Astrocyte (in vitro differentiated cells and primary cell): ENCODE measurements around the gene GINS2. TPM values are rescaled to one million over a fixed set of nuclear protein-coding genes. Genes with fewer than 3 reads are reported as not detected.

Source experiments
- DNase-seq: peaks from one replicate; pipeline ENCODE4 v3.0.0-alpha.2; 2010; ENCODE audit warnings: low read depth
- FAIRE-seq: peaks from 2 replicates; lab custom pipeline; 2011; peaks lifted over from hg19 to GRCh38; lab: Jason Lieb, UNC
- H2AFZ ChIP-seq: 2 replicates; pipeline ENCODE4 v1.6.0; 2012; ENCODE audit warnings: low read depth, low read length, inconsistent platforms
- H3K27ac ChIP-seq: 2 replicates; pipeline ENCODE4 v1.5.1; 2011; ENCODE audit warnings: low read depth, low read length, inconsistent platforms
- H3K27me3 ChIP-seq: 2 replicates; pipeline ENCODE4 v1.6.0; 2011; ENCODE audit warnings: low read length, inconsistent platforms; ENCODE audit not compliant: insufficient read depth
- H3K36me3 ChIP-seq: 2 replicates; pipeline ENCODE4 v1.5.1; 2011; ENCODE audit warnings: low read length, inconsistent platforms; ENCODE audit not compliant: insufficient read depth
- H3K4me1 ChIP-seq: 2 replicates; pipeline ENCODE4 v1.5.1; 2011; ENCODE audit warnings: low read length, inconsistent platforms; ENCODE audit not compliant: insufficient read depth
- H3K4me2 ChIP-seq: 2 replicates; pipeline ENCODE4 v1.6.0; 2012; ENCODE audit warnings: low read length, inconsistent platforms
- H3K4me3 ChIP-seq: 2 replicates; pipeline ENCODE4 v1.5.1; 2011; ENCODE audit warnings: low read depth, mild to moderate bottlenecking, low read length, inconsistent platforms; ENCODE audit not compliant: insufficient read depth
- H3K79me2 ChIP-seq: 2 replicates; pipeline ENCODE4 v1.6.0; 2012; ENCODE audit warnings: mild to moderate bottlenecking, low read length, inconsistent platforms; ENCODE audit not compliant: insufficient read depth
- H3K9ac ChIP-seq: 2 replicates; pipeline ENCODE4 v1.6.0; 2012; ENCODE audit warnings: mild to moderate bottlenecking, low read length, inconsistent platforms
- H3K9me3 ChIP-seq: 2 replicates; pipeline ENCODE4 v1.5.1; 2012; ENCODE audit warnings: low read depth, mild to moderate bottlenecking, low read length, inconsistent platforms; ENCODE audit not compliant: insufficient read depth
- H4K20me1 ChIP-seq: 2 replicates; pipeline ENCODE4 v1.6.0; 2012; ENCODE audit warnings: low read length, inconsistent platforms; ENCODE audit not compliant: insufficient read depth
- H3K27ac Mint-ChIP-seq: one replicate; pipeline ENCODE4 v1.8.0; 2021; ENCODE audit warnings: mild to moderate bottlenecking, mixed read lengths; ENCODE audit not compliant: unreplicated experiment
- H3K27me3 Mint-ChIP-seq: one replicate; pipeline ENCODE4 v1.8.0; 2021; ENCODE audit warnings: low read depth, mixed read lengths; ENCODE audit not compliant: unreplicated experiment
- H3K36me3 Mint-ChIP-seq: one replicate; pipeline ENCODE4 v1.8.0; 2021; ENCODE audit warnings: low read depth, mixed read lengths; ENCODE audit not compliant: unreplicated experiment
- H3K4me1 Mint-ChIP-seq: one replicate; pipeline ENCODE4 v1.8.0; 2021; ENCODE audit warnings: low read depth, mixed read lengths; ENCODE audit not compliant: unreplicated experiment
- H3K4me3 Mint-ChIP-seq: one replicate; pipeline ENCODE4 v1.8.0; 2021; ENCODE audit warnings: mild to moderate bottlenecking, moderate library complexity, mixed read lengths; ENCODE audit not compliant: unreplicated experiment
- H3K9me3 Mint-ChIP-seq: one replicate; pipeline ENCODE4 v1.8.0; 2021; ENCODE audit warnings: mild to moderate bottlenecking, mixed read lengths; ENCODE audit not compliant: unreplicated experiment
- CTCF ChIP-seq: IDR thresholded peaks from 2 replicates; pipeline ENCODE4 v1.5.1; 2011; ENCODE audit warnings: low read depth, mild to moderate bottlenecking, inconsistent platforms, low read length, moderate library complexity; ENCODE audit not compliant: insufficient read depth
- EZH2 ChIP-seq: IDR thresholded peaks from 2 replicates; pipeline ENCODE4 v1.6.1; 2012; ENCODE audit warnings: mild to moderate bottlenecking, low read length, inconsistent platforms; ENCODE audit not compliant: insufficient read depth
- total RNA-seq: library from RNA; stranded (reverse); gene quantifications from 2 replicates; pipeline ENCODE4 v1.2.1, GENCODE V29; 2021

Gene GINS2
- total RNA-seq, 1 donor from 2014 or later, result 3.4 TPM

GRCh38 chr16:85629853-85630252, 58.9 kb downstream of the GINS2 start:
- Histone ChIP-seq H3K36me3 (no peaks in the 10 kb centered on the region), H3K27ac (no peak overlapping the region), H3K4me3 (no peak overlapping the region), H3K79me2 (peaks cover 33% of the 10 kb centered on the region), H3K9ac (no peak overlapping the region), H3K9me3 (peaks cover 8% of the 10 kb centered on the region), H3K4me2 (no peak overlapping the region), H3K4me1 (peaks cover 7% of the 10 kb centered on the region), H3K27me3 (no peaks in the 10 kb centered on the region), H2AFZ (no peak overlapping the region), H4K20me1 (peaks cover 98% of the 10 kb centered on the region)
- H3K9me3 Mint-ChIP-seq, result peaks cover 3% of the 10 kb centered on the region
- peaks cover 17% of the 10 kb centered on the region for H3K4me1 Mint-ChIP-seq
- DNase-seq (no peak), FAIRE-seq (no peak)
- no peak overlapping the region for H3K27ac Mint-ChIP-seq
- TF ChIP-seq EZH2 (no peak), CTCF (no peak)
- no peaks in the 10 kb centered on the region for H3K27me3 Mint-ChIP-seq
- H3K36me3 Mint-ChIP-seq, result peaks cover 14% of the 10 kb centered on the region
- no peak overlapping the region for H3K4me3 Mint-ChIP-seq

GRCh38 chr16:85629326-85629725, 59.4 kb downstream of the GINS2 start:
- Histone ChIP-seq H3K4me2 (no peak overlapping the region), H3K36me3 (no peaks in the 10 kb centered on the region), H3K4me1 (peaks cover 7% of the 10 kb centered on the region), H3K27me3 (no peaks in the 10 kb centered on the region), H3K9ac (no peak overlapping the region), H3K79me2 (peaks cover 33% of the 10 kb centered on the region), H3K4me3 (no peak overlapping the region), H3K27ac (no peak overlapping the region), H3K9me3 (peaks cover 8% of the 10 kb centered on the region), H2AFZ (no peak overlapping the region), H4K20me1 (peaks cover 98% of the 10 kb centered on the region)
- Mint-ChIP-seq H3K27ac (peak overlapping the region; percentile 18), H3K27me3 (no peaks in the 10 kb centered on the region), H3K9me3 (peaks cover 3% of the 10 kb centered on the region), H3K36me3 (peaks cover 14% of the 10 kb centered on the region), H3K4me1 (peaks cover 17% of the 10 kb centered on the region), H3K4me3 (no peak overlapping the region)
- no peak for TF ChIP-seq EZH2
- no peak for TF ChIP-seq CTCF
- DNase-seq (no peak), FAIRE-seq (no peak)

GRCh38 chr16:85628645-85629044, 60.1 kb downstream of the GINS2 start:
- peaks cover 14% of the 10 kb centered on the region for H3K36me3 Mint-ChIP-seq
- Histone ChIP-seq H3K4me1 (peaks cover 7% of the 10 kb centered on the region), H3K4me3 (no peak overlapping the region), H3K36me3 (no peaks in the 10 kb centered on the region), H3K9ac (no peak overlapping the region), H4K20me1 (peaks cover 98% of the 10 kb centered on the region), H3K27me3 (no peaks in the 10 kb centered on the region), H3K9me3 (peaks cover 8% of the 10 kb centered on the region), H2AFZ (no peak overlapping the region), H3K4me2 (no peak overlapping the region), H3K27ac (no peak overlapping the region), H3K79me2 (peaks cover 34% of the 10 kb centered on the region)
- TF ChIP-seq CTCF (no peak), EZH2 (no peak)
- peaks cover 17% of the 10 kb centered on the region for H3K4me1 Mint-ChIP-seq
- peak overlapping the region; percentile 7 for H3K27ac Mint-ChIP-seq
- H3K9me3 Mint-ChIP-seq, result peaks cover 3% of the 10 kb centered on the region
- FAIRE-seq (no peak), DNase-seq (no peak)
- no peaks in the 10 kb centered on the region for H3K27me3 Mint-ChIP-seq
- no peak overlapping the region for H3K4me3 Mint-ChIP-seq
